Retina (tissue), 1 donor: ENCODE data around the gene ITGBL1.

Experiments
- DNase-seq: peaks from one replicate; pipeline ENCODE4 v3.0.0-alpha.2; 2016

Gene ITGBL1

DNA sequence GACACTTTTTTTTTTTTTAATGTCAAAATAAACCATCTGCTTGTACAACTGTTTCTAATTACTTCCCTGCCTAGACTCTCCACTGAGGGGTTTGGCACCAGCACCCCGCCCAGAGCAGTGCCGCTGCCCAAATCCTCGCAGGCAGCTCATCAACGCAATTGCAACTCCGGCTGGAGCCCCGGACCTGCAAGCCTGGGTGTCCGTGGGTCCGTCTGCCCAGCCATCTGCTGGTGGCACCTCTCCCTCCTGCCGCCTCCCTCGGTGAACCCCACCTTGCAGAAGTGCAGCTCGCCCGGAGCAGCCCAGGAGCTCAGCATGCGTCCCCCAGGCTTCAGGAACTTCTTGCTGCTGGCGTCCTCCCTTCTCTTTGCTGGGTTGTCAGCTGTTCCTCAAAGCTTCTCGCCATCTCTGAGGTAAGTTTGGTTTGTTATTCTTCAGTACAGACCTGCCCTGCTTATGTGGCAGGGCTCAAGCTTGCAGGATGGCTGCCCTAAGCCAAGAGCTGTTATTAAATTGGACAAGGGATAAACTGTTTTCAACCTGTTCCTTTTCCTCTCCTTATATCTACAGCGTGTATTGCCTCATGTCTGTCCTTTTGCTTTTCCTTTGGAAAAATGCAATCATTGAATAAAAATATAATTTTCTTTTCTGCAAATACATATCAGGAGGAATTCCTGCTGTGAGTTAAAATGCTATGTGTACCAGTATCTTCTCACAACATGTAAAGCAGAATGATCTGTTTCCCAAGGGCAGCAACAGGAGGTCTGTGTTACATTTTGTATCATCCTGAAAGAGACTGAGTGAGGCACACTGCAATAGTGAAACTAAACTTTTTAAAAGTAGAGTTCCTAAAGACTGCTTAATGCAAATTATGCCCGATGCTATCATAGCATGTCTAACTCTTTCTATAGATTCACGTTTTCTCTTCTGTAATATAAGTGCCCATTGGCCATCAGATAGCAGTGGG lies at the start of gene ITGBL1:
TSS of gene ITGBL1 (plus strand) at position 157 of the 967 bp plus-strand sequence. CDS start at position 316, 159 bp downstream.
- DNase-seq: peak; percentile 6

DNA sequence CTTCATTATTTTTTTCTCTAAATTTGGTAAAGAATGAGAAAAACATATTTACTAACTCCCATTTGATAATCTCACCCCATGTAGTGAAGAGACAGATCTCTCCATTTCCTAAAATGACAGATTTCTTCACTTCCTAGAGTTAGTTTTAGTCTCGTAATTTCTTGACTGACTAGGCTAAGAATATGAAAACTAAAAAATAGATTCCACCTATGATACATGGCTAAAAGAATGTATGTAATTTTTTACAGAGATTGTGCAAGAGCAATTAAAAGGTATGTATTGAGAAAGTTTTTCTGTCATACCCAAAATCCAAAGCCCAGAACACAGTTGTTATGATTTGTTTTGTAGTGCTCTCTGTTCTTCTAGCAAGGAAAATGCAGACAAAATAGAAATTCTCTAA lies 45.7 kb upstream of the ITGBL1 start:
- no peak for DNase-seq

DNA sequence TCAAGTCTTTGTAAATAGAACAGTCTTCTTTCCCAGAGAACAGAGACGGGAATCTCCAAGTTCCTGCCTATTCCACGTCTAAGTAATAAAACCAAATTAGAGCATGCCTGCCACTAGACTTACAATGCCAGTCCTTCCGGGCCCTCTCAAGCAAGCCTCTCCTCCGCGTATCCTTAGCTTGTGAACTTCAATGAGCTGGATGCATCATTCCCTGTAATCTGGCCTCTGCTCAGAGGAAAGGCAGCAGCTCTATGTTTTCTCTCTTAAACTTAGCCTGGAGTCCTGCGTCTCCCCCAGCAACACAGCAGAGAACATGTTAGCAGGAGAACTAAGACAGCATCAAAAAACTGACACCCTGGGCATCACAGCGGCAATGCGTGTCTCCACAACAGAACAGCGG lies 44.3 kb upstream of the ITGBL1 start:
- no peak for DNase-seq

- DNase-seq: no peak
These were observed 43.4 kb upstream of the ITGBL1 start for GRCh38 chr13:101408992-101409656.

DNA sequence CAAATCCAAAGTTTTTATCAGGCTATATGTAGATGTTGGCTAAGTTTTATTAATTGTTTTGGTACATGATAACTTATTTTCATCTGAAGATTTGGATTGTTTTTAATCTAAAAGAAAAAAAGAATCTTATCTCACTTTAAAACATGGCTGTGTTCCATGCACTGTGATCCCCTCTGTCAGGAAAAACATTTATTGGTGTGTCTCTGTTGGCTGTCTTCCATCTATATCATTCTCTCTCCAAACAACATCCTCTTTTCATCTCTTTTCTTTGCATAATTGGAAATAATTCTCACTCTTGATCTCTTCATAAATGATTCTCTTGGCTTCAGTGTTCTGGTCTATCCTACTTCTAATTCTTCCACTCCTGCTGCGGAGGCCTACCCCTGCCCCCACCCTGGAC lies 40.4 kb upstream of the ITGBL1 start:
- DNase-seq: no peak

GRCh38 chr13:101415358-101416174 lies 36.9 kb upstream of the ITGBL1 start:
- peak; percentile 65 for DNase-seq

DNA sequence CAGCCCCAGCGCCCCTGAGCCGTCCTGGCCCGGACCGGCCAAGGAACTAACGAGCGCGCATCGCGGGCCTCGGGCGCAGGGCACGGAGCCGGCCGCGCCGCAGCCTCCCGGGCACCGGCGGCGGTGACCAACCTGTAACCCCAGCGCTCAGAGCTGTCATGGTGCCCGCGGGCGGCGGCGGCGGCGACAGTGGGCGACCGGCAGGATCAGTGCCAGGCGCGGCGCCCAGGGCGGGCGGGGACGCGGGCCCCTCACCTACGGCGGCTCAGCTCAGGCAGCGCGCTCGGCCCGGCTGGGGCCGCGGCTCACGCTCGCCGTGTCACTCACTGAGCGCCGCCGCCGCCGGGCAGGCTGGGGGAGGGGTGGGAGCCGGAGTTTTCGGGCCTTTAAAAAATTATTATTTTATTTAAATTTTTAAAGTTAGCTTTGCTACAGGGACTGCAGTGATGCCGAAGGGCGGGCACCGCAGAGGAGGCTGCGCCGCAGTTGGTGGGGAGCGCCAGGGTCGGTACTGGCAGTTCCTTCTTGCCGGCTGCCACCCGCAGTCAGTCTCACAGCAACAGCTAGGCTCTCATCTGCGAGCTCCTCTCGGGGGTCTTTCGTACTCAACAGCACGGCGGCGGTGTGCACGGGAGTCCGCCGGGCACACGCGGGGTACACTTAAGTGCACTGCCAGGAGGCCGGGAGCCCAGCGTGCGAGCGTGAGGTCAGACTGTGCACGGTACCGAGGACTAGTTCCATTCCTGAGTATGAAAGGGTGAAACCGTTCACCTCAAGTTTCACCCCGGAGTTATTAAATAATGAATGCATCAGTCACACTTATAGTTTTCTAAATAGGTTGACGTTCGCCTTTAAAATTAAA lies 36.1 kb upstream of the ITGBL1 start, which contains the start of gene NALCN:
TSS of gene NALCN (minus strand) at position 328 of the 862 bp plus-strand sequence. CDS start 17,382 bp downstream, outside the sequence.
- DNase-seq: peak; percentile 82

DNA sequence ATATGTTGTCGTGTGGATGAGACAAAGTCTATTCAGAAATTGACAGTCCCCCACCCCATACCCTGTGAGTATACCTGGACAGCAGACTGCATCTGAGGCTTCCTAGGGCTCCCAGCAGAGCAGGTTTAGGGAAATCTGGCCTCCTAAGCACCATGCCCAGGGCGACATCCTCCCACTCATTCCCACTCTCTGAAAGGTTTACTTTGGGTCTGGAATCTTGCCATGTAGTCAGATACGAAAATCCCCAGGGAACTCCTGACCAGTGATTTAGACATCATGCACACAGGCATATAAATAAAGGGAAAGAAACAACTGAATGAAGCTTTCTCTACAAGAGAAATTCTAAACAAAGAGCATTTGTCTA lies 35.5 kb upstream of the ITGBL1 start:
- no peak for DNase-seq

DNA sequence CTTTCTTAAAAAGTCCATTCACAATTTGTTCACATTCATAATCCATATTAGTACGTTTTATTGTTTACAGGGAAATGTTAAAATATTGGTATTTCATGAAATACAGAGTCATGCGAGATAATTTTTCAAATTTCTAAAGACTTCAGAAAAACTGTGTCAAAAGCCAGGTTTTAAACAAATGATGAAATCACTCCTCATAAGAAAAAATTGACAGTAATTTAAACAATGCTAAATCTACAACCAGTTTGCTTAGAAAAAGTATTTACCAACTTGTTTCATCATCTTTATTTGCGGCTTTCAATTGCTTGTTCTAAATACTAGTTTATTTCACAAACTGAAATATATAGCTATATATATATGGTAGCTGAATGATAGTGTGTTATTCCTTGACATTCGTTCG lies 35.0 kb upstream of the ITGBL1 start:
- no peak for DNase-seq

DNA sequence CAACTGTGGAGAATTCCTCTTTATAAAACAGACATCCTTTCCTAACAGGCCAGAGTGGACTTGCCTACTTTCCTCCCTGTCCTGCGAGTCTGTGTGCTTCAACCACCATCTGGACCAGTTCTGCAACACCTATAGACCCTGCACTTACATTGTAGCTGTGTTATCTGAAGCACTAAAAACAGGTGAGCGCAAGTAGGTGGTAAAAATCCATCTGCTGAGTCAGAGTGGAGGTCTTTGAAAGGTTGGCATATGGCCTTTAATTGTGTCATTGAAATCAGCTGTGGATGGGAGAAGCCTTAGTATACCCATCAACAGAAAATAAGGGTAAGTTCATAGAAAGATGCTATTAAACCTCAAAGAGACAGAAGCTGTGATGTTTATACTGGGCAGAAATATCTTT lies 28.6 kb upstream of the ITGBL1 start:
- DNase-seq: no peak

DNA sequence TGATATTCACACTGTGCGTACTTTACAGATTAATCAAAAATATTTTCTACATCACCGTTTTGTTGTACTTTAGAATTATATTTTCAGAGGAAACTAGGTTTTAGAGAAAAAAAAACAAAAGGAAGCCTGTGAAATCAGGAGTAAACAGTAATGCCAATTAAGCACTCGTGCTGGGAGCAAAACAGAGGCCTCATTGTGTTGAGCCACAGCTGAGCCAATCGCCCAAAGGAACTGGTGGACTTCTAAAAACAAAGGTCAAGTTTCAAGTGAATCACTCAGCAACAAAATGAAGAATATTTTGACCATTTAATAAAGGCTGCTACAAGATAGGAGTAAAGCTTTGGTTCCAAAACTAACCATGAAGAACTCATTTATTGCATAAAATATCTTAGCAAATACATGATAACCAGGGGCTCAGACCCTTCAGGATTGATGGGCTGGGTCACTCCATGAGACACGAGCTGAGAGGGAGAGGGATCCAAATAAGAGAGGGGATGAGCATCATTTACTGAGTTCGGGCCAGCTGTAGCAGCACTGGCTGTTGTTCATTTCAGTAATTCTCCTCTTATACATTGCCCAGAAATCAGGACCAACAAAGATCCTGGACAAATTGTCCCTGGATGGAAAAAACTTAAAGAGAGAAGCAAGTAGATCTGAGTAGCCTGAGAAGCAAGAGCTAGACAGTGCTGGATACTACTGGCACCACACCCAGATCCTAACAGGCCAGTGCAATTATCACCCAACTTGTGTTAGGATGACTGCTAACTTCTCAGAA lies 27.9 kb upstream of the ITGBL1 start:
- DNase-seq: peak; percentile 18

DNA sequence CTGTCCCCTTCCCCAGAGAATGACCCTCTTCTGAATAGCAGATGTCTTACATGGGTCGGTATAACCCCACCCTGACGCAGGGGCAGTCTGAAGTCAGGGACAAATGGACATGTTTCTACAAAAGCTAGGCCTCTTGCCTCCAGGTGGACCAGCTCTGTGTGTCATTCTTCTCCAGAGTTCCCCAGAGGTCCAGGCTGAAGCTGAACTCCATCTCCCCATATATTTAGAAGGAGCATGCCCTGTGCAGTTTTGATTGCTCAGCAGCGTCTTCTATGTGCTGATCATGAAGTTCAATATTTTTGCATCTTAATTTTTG lies 27.4 kb upstream of the ITGBL1 start:
- DNase-seq: no peak

GRCh38 chr13:101425623-101426022 lies 26.9 kb upstream of the ITGBL1 start:
- no peak for DNase-seq

GRCh38 chr13:101429733-101430132 lies 22.7 kb upstream of the ITGBL1 start:
- DNase-seq: no peak

DNA sequence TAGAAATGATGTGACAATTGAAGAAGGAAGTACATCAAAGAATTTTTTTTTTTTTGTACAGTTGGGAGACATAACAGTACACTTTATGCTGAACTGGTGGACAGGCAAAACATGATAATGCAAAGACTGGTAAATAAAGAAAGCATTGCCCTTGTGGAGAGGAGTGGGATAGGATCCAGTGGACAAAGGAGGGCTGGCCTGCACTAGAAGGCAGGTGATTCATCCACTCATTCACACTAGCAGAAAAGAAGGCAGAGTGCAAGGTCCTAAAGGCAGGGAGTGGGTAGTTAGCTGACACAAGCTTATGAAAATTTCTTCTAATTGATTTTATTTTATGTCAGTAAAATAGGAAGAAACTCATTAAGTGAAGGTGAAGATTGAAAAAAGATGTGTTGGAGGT lies 18.6 kb upstream of the ITGBL1 start:
- no peak for DNase-seq

GRCh38 chr13:101434486-101434885 lies 18.0 kb upstream of the ITGBL1 start:
- no peak for DNase-seq

- no peak for DNase-seq
These were observed 4.6 kb upstream of the ITGBL1 start for GRCh38 chr13:101447852-101448251.

DNA sequence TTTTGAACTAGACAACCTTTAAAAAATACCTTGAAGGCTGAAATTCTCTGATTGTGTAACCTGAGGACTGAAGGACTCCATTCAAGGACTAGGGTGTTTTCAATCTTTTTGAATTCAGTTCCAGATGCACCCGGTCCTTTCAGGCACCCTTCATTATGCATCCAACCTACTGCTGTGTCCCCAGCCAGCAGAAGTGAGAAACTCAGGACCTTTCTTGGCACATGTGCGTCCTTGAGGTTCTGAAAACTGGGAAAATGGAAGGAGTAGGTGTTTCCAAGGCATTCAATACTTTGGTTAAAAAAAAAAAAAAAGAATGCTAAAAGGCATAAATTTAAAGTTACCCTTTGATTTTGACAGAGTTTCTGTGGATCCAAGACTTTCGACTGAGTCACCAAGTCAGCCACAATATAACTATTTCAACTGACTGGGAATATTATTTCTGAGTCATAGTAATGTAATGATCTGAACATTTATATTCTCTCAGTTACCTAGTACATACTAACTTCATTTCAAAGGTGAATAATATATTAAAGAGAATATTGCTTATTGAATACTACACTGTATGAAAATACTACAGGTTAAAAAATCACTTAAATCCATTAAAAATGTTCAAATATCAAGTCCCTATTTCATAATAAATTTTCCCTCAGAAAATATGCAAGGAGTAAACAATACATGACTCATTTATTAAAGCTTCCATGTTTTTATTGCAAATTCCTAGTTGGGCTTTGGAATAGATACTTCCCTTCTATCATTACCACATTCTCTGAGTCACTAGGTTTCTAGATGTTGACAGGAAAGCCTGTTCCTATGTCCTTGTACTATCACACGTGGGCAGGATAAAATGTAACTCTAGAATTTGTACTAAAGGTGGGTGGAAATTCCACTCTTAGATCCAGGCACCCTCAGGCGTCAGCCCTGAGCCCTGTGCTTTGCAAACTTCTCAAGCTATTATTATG lies 2.4 kb upstream of the ITGBL1 start:
- DNase-seq: no peak

DNA sequence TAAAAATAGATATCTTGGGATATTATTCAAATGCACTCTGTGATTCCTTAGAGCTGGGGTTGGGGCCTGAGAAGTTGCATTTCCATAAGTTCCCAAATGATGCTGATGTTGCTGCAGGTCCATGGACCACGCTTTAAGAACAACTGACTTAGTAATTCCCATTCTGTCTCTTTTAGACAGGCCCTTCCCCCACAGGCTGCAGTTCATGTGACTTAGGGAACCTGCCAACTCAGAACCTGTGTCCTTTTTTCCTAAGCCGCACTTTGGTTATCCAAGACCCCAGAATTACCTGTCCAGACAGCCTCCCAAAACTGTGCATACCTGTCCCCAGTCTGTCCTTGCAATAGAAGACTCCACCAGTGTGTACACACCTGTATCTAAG lies 1.7 kb upstream of the ITGBL1 start:
- DNase-seq: no peak

DNA sequence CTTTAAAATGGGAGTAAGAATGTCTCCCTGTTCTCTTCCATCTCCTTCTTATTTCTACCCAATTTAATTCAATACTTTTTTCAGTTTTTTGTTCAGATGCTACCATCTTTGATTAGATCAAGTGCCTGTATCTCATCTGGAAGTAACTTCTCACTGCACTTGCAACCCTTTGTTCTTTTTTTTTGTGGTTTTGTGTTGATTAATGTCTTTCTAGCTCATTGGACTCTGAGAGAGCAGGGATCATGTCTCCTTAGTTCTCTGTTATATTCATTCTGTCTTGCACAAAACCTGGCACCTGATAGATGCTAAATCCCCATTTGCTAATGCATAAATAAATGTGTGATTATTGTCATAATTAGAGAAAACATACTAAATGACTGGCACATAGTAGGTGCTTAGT lies 834 bp upstream of the ITGBL1 start:
- DNase-seq: no peak
